Measurements from ENCODE around the gene TMEM91. TPM values are rescaled to one million over a fixed set of nuclear protein-coding genes. Genes with fewer than 3 reads are reported as not detected.

Gene TMEM91
- total and polyA plus RNA-seq, 9 of the 15 experiments (the other 6 are each of a cell fraction or from before 2014, with no cell fraction given) = 1.2 to 5.2 (median 2.7) TPM

- TF ChIP-seq MLX (CRISPR knock-in tag; conservative IDR thresholded peaks at IDR 0.05) (0 out of 4 replicates have a peak, but pooled peaks of 1 of the 2 experiments have one; percentile 35), ZNF239 (CRISPR knock-in tag; IDR thresholded peaks at IDR 0.05) (no peak), THAP12 (CRISPR knock-in tag; IDR thresholded peaks at IDR 0.05) (no peak), TCF15 (CRISPR knock-in tag; IDR thresholded peaks at IDR 0.05) (no peak), SREBF2 (CRISPR knock-in tag; IDR thresholded peaks at IDR 0.05) (no peak), USF2 (CRISPR knock-in tag; IDR thresholded peaks at IDR 0.05) (no peak), LEF1 (IDR thresholded peaks at IDR 0.05) (peak; percentile 39; the same call in 1 of the 2 replicates), MCM7 (IDR thresholded peaks at IDR 0.05) (no peak), NEUROD1 (IDR thresholded peaks at IDR 0.05; ENCODE audit: borderline replicate concordance, low read depth, low read length, partially characterized antibody) (peak; percentile 2), ZNF146 (CRISPR knock-in tag; IDR thresholded peaks at IDR 0.05; ENCODE audit: unreplicated experiment) (no peak), CUX1 (CRISPR knock-in tag; IDR thresholded peaks at IDR 0.05) (no peak), ZNF398 (CRISPR knock-in tag; IDR thresholded peaks at IDR 0.05) (no peak), MIER1 (IDR thresholded peaks at IDR 0.05; ENCODE audit: low read depth) (0 out of 2 replicates have a peak, but pooled peaks have one; percentile 21), ZBTB7A (IDR thresholded peaks at IDR 0.05; ENCODE audit: borderline replicate concordance, control insufficient read depth, low read depth, low read length) (peak; percentile 64; the same call in 1 of the 2 replicates)
Measured at GRCh38 chr19:41350735-41351338, 25.5 kb upstream of the TMEM91 start (continued).

Measured in K562 (cell line).